HG03159 (cell line): ENCODE results near the gene RYR3.

ENCODE experiments used
- ATAC-seq: cut with Tn5 transposase; IDR thresholded peaks from one replicate; pipeline ENCODE4 v1.9.1; 2021; ENCODE audit warnings: mild to moderate bottlenecking, moderate library complexity; ENCODE audit not compliant: unreplicated experiment

Gene RYR3

GRCh38 chr15:33317896-33318295 lies 7.1 kb downstream of the RYR3 start:
- no peak for ATAC-seq

GRCh38 chr15:33320017-33320416 lies 9.2 kb downstream of the RYR3 start:
- ATAC-seq, result no peak

- no peak for ATAC-seq
These were observed 11.3 kb downstream of the RYR3 start for GRCh38 chr15:33322091-33322490.

- ATAC-seq, result no peak
These were observed 13.8 kb downstream of the RYR3 start for GRCh38 chr15:33324609-33325008.

- ATAC-seq, result no peak
These were observed 16.1 kb downstream of the RYR3 start for GRCh38 chr15:33326908-33327307.

GRCh38 chr15:33328106-33328505 lies 17.3 kb downstream of the RYR3 start:
- no peak for ATAC-seq

GRCh38 chr15:33329457-33329856 lies 18.7 kb downstream of the RYR3 start:
- no peak for ATAC-seq

GRCh38 chr15:33330931-33331330 lies 20.2 kb downstream of the RYR3 start:
- no peak for ATAC-seq

GRCh38 chr15:33341953-33342352 lies 31.2 kb downstream of the RYR3 start:
- no peak for ATAC-seq

GRCh38 chr15:33343275-33343674 lies 32.5 kb downstream of the RYR3 start:
- no peak for ATAC-seq

GRCh38 chr15:33344111-33344510 lies 33.3 kb downstream of the RYR3 start:
- no peak for ATAC-seq

GRCh38 chr15:33344530-33344929 lies 33.8 kb downstream of the RYR3 start:
- ATAC-seq, result no peak

- no peak for ATAC-seq
These were observed 43.6 kb downstream of the RYR3 start for GRCh38 chr15:33354411-33354810.

- no peak for ATAC-seq
These were observed 47.1 kb downstream of the RYR3 start for GRCh38 chr15:33357845-33358244.

- no peak for ATAC-seq
These were observed 47.5 kb downstream of the RYR3 start for GRCh38 chr15:33358306-33358705.

GRCh38 chr15:33360886-33361285 lies 50.1 kb downstream of the RYR3 start:
- ATAC-seq, result no peak

GRCh38 chr15:33369941-33370622 lies 59.3 kb downstream of the RYR3 start:
- no peak for ATAC-seq

- ATAC-seq, result no peak
These were observed 59.9 kb downstream of the RYR3 start for GRCh38 chr15:33370623-33371020.

GRCh38 chr15:33371159-33371558 lies 60.4 kb downstream of the RYR3 start:
- no peak for ATAC-seq

GRCh38 chr15:33374226-33374914 lies 63.6 kb downstream of the RYR3 start:
- ATAC-seq, result no peak

- no peak for ATAC-seq
These were observed 64.5 kb downstream of the RYR3 start for GRCh38 chr15:33375236-33375635.

- no peak for ATAC-seq
These were observed 66.4 kb downstream of the RYR3 start for GRCh38 chr15:33377204-33377603.
